NCI-H1048 (cell line): ENCODE measurements around the gene RTN1.

Experiments
- DNase-seq: peaks from one replicate; lab custom pipeline; 2025; lab: John Stamatoyannopoulos, UW

Gene RTN1

DNA sequence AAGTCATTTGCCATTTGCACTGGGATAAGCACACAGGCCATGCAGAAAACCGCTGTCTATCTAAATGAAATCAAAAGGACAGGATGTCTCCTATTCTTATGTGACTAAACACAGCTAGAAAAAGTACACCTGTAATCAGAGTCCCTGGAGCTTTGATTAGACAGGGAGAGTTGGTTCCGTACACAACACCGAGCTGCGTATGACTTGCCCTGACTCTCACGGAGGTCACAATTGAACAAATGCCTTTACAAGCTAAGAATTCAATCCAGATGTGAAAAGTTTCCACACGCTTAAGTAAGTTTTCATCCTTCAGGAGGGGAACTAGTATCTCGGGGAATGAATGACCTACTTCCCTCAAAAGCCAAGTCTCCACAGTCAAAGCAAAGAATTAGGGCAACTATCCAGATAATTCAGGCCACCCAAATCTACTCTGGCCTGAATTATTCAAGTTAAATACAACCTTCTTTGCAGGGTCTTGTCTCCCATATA is 67.5 kb downstream of the RTN1 start:
- DNase-seq: no peak

DNA sequence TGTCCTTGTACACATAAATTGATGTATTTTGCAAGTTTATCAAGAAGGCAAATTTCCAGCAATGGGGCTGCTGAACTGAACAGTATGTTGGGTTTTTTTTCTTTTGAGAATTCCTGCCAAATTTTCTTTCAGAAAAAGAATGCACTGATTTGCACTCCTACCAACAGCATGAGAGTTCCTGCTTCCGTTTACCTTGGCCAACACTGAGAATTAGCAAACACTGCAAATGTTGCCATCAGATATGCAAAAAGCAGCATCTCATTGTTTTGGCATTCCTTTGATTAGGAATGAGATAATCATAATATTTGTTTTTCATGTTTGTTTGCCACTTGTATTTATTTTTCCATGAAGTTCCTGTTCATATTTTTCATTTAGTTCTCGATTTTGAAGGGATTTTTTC is 82.4 kb downstream of the RTN1 start:
- DNase-seq: no peak

DNA sequence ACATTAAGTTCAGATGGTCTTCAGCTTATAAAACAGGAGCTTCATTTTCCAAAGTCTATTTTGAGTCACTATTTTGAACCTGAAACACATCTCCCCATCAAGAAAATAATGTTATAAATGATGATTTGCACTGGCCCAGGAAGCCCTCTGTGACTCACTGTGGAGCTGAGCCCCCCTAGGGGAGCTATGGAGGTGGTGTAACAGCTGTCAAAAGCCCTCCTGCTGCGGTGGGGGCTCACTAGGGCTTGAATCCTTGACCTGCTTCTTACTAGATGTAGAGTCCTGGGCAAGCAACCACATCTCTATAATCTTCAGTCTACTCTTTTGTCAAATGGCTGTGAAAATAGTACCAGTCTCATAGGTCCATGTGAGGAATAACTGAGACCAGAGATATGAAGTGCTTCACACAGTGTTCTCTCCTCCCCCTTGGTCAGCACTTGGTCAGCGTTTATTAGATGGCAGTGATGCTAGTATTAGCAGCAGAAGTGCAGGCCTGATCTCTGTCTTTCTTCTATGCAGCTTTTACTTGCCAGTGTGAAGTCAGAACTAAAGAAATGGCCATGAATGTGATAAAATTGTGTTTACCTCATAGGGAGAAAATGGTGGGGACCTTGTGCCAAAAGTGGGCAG is 83.4 kb downstream of the RTN1 start:
- no peak for DNase-seq

DNA sequence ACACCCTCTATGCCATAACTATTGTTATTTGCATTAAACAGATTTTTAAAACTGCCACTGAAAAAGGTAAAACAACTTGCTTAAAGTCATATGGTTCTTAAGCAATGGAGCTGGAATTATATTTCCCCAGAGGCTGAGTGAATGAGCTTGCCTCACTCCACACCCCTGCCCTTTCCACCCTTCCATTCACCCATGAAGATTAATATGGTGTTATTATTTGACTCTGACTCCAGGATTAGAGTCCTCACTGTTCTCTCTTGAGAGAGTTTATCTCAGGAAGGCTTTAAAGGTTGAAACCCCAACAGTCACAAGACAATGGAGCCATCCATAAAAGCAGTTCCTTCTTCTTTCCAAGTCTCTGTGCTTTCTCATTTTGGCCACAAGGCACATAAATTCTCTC is 84.9 kb downstream of the RTN1 start:
- DNase-seq: no peak

DNA sequence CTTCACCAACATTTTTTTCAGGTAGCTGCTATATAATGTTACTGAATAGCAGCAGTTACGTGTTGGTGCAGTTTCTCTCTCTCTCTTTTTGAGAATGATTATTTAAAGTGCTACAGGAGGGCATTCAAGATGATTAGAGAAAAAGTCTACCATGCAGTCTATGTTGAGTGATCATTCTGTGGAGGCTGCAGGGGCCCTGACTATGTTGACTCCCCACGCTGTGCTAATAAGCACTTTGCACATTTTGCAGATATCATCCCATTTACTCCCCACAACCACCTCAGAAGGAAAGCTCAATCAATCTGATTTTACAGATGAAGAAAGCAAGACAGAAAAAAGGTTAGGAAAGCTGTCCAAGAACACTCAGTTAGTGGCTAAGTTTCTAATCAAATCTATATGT is 87.8 kb downstream of the RTN1 start:
- DNase-seq: no peak

DNA sequence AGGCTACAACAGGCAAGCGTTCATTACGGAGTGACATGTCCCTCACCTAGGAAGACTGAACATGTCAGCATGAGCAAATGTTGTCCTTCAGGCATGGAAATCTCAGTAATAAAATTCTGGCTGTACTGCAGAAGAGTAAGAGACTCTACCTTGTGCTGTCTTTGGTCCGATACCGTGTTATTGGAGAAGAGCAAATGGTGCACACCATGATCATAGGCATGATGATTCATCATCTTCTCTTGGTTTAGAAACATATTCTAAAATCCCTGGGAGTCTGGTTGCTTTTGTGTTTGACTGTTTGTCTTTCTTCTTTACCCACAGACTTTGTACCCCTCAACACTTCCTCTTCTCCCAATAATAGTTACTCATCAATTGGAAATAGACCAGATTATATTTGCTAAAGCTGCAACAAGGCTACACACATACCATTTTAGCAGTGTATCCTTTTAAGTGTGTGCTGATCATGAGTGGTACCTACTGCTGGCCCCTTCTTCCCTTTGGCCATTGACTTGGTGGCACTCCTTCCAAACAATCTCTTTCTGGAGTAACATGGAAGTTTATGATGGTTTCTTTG is 93.5 kb downstream of the RTN1 start:
- no peak for DNase-seq

DNA sequence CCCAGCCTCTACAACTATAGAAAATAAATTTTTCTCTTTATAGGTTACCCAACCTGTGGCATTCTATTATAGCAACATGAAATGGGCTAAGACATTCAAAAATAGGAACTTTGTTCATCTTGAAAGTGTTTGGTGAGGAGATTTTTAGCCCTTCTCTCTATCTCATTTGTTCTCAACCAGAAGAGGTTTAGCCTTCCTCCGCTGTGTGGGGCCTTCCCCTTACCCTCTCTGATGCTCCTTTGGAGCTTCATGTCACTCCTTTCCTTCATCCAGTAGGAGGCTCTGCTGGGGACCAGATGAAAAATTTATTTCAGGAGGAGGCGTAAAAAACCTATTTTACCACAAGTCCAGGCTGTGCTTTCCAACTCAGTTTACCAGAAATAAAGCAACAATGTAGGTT is 94.1 kb downstream of the RTN1 start:
- DNase-seq: no peak

DNA sequence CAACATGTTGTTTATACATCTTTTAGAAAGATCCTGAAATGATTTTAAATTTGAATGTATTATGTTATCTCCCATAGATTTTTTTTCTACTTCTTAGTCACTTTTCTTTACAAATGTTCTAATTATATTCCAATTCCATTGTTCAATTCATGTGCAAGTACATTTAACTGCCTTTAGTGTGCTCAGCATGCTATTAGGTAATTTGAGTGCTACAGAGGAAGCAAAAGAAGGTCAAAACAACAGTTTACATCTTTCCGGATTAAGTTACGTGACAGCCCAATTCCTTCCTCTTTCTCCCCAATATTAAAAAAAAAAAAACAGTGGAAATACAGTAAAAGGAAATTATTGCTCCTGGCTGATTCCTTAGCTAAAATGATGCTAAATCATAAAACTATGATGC is 98.3 kb downstream of the RTN1 start:
- no peak for DNase-seq

DNA sequence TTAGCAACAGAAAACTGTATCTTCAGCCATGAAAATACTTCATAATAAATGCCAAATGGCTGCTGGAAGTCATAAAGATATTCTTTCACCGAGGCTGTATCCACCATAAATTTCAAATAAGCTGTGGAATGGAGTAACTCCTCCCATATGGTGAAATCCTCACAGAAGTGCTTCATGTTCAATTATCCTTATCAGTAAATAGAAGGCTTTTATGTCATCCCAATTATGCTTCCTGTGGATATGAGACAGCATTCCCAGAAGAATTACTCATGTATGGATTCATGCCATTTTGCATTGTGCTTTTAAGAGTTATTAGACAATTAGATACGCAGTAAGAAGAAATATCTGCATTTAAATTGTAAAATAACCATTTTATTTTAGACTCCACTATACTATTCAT is 99.0 kb downstream of the RTN1 start:
- no peak for DNase-seq

DNA sequence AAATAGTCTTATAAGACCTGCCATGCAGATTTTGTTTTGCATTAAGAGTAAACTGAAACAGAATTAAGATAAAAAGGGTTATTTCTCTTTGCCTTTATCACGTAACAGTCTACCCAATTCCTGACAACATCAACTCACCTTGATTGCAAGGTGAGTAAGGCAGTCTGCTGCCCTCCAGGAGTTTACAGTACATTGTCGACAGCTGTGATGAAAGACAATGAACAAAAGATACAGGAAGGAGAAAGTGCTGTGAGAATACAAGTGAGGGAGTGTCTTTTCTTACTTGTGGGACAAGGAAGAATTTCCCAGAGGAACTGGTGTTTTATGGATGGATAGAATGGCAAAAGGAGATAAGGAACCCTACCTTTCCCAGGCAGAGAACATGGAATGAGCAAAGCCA is 101.0 kb downstream of the RTN1 start:
- no peak for DNase-seq

DNA sequence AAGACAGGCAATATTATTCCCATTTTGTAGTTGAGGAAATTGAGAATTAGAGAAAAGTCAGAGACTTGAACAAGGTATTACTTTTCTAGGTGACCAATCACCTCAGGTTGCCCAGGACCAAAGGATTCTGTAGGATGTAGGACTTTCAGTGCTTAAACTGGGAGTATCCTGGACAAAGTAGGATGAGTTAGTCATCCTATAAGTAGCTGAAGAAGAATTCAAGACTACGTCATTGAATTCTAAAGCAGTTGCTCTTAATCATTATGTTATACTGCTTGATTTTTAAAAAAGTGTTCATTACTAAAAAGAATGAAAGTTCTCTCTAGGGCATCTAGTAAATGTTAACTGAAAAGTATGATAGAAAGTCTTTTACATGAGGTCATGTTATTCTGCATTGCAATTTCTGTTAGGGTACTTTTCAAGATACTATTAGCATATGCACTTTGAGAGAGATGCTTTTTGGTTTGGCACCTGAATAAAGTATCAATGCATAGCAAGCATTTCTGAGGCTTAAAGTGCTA is 101.7 kb downstream of the RTN1 start:
- DNase-seq: no peak

DNA sequence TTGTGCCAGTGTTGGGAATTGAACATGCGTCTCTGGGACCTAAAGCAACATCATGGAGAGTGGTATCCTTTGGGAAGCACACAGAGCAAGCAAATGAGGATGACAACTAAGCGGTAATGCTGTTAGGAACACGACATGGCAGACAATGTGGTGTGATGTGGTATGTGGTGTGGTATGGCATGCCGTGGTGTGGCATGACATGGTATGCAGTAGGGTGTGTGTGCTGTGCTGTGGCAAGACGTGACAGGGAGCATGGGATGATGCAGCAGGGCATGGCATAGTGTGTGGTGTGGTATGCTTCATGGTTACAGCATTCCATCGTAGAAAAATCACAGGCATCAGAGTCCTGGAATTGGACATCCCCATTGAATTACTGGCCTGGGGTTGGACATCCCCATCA is 108.7 kb downstream of the RTN1 start:
- no peak for DNase-seq

DNA sequence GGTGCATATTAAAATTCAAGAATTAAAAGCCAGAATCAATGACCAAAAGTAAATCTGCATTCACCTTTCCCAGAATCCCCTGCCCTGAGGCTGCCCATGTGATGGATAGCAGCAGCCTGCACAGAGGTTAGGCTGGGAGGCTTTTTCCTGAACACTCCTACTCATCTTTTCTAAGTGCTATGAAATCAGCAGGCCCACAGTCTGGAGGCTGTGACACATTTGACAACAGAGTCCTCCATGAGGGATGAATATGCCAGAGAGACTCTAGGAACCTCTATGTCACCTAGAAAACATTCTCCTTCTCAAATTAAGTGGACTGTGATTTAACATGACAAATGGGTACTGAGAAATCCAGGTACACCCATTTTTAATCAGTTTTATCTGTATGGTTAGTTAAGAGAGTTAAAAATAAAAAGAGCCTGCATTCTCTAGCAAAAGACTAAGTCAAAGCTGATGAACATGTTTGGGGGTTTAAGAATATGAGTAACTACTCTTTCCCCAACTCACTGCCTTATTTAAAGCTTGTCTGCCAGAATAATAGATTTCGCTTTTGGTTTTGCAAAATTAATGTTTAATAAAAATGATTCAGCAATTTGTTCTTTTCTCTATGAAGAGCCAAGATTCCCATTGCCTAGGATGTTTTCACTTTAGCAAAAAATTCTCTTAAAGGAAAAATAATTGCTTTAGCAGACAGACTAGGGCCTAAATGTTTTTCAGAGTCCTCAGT is 115.0 kb downstream of the RTN1 start:
- DNase-seq: no peak

DNA sequence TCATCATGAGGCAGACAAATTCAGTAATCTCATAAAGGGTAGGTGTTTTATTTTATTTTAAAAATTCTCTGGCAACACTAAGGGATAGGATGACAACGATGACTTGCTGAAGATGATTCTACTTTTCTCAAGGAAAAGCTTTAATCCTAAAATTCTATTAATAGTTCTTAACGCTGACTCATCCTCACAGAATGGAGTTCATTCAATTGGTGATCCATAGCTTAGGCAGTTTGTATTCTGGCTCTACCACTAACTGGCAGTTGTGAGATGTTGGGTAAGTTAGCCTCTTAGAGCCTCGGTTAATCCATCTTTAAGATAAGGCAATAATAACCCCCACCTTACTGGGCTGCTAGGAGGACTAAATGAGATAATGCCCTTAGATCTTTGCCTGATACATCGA is 116.3 kb downstream of the RTN1 start:
- DNase-seq: no peak

DNA sequence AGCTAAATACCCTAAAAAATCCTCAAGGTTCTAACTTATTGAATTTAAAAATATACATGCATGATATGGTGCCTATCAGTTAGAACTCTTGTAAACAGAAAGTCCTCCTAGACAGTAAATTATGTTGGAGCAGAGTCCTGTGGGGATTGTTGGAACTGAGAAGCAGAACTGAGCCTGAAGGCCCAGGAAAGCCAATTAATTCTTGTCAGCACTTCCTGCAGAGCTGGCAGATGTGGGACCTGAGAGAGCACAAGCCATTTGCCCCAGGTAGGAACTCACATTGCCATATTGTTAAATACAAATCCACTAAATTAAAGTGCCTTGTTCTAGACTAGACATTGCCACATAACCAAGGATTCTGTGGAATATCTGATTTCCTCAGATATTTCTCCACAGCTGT is 117.1 kb downstream of the RTN1 start:
- DNase-seq: no peak

DNA sequence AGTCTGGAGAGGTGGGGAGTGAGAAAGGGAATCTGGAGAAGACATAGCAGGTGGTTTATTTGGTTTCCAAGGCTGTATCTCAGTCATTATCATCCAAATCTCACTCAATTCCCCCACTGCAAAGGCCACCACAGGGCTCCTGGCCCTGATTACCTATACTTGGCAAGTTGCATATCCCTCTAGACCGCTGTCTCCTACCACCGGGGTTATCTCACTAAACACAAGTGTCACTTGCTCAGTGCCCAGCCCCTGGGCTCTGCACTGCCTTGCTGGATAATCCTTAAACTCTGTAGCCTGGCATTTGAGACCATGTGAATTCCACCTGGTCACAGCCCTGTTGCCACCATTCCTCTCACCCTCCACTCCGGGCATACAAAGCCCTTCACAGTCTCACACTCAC is 119.0 kb downstream of the RTN1 start:
- DNase-seq: no peak

DNA sequence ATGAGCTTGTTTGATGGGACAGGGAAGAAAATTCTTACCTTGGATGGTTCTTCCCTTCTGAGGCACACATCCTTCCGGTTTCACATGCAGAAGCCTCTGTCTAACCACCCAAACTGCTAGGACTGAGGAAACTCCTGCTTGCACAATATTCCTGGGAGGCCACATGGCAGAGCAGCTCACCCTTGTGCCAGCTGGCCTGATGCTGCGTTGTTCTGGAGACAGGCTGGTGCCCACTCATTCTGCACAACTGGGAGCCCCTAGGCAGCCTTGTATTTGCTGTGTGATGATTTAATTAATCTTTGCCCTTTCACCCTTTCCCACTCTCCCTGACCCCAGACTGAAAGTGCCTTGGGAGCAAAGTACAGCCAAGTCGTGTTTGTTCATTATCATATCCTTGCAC is 130.8 kb downstream of the RTN1 start:
- DNase-seq: no peak

DNA sequence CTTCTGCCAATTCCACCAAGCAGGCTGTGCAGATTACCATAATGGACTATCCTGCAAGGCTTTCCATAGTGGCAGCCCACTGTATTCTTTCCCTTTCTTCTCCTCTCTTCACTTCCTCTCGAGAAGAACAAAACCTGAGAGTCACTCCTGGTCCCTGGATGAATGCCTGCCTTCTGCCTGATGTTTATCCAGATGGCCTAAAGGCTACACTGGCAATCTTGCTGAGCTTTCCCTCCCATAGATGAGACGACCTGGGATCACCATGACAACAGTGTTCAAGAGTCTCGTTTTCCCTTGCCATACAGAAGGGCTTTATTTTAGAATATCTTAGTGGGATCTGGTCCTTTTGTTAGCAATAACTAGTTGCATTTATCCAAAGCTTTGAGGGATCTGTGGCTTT is 142.3 kb downstream of the RTN1 start:
- no peak for DNase-seq

DNA sequence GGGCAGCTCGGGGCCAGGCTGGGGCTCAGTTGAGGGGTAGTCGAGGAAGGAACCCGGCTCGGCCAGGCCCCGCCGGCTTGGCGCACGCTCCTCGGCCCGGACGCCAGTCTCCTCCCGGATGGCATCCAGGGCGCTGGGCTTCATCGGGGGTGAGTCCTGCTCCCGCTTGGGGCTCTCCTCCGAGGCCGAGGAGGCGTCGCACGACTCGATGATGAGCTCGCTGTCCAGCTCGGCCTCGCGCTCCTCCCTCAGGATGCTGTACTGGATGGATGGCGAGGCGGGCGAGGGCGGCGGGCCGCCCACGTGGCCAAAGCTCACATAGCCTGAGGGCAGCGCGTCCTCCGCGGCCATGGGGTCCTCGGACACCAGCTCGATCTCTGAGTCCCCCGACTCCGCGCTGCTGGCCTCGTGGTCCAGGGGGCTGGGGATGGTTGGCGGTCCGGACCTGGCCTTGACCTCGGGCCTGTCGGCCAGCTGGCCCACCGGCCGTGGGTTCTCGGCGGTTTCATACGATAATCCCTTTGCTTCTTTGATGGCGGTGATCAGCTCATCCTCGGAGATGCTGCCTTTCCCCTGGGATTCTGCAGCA is 143.4 kb downstream of the RTN1 start:
- DNase-seq: no peak

DNA sequence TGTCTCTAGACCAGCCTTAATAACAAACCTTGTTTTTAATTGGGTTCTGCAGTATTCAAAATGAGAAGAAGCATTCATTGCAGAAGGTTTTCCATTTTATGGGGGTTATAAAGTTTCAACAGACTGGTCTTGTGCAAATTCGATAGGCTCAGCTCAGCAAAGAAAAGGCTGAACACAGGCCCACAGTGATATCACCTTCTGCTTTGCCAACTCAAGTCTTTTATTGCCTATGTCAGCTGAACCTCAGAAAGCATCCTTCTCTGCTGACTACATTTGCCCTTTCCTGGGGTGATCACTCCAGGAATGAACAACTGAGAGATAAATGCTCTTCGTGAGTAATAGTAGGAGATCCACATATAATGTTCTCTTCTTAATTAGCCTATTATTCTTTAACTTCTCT is 159.5 kb downstream of the RTN1 start:
- no peak for DNase-seq

DNA sequence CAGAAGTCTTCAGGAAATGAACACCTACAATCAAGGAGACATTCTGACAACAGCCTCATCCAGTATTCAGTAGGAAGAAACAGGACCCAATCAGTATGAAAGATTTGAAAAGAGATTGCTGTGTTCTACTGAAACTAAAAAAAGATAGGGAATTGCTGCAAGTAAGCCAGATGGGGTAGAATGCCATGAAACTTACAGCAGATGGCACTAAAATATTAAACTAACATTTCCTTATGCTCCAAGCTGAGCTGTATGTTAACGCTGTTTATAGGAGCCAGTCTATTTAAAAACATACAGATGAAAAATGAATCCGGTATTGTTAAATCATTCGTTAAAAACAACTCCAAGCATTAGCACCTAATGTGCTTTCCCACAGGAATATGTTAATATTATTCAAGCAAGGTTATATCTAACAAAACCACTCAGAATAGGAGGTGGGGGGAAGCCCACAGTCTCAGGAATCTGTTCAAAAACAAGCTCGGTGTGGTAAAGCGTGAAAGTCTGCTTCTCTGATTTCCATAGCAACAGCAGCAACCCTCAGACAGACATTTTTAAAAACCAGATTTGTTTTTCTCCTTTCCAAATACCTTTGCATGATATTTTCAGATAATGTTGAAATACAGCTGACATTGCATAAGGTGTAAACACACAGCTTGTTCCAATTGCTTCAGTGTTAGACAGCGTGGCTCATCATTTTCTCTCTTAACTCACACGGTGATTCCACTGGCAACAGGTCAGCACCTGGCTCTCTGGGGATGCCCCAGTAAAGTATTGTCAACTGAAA is 162.6 kb downstream of the RTN1 start:
- no peak for DNase-seq

DNA sequence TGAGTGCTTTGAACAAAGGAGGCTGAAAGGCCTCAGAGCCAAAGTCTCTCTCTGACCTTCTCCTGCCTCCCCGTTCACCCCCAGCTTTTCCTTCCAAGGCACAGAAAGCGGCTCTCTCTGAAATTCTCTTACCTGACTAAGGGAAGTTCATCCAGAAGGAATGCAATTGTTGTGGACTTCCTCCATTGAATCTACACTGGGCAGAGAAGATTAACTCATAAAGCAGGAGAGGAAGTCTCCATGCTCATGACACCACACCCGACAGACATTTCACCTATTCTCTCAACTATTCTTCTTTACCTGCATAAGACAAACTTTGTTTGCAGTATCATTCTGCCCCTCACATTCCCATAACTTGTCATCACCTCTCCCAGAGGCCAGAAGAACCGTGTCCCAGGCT is 164.7 kb downstream of the RTN1 start:
- DNase-seq: no peak
